HG02678 (cell line): ENCODE data around the gene NFKBIL1.
"Not testable (repeated sequence)": the region's sequence is repeated elsewhere in the genome, so short reads cannot be mapped to it uniquely, and the experiment has no call there.

Source experiments
- ATAC-seq: cut with Tn5 transposase; IDR thresholded peaks from one replicate; pipeline ENCODE4 v1.9.1; 2021; ENCODE audit warnings: mild to moderate bottlenecking, moderate library complexity; ENCODE audit not compliant: unreplicated experiment

Gene NFKBIL1

GRCh38 chr6:31580438-31580740 lies 33.0 kb downstream of the NFKBIL1 start:
- no peak for ATAC-seq

- peak; percentile 65 for ATAC-seq
Observed at GRCh38 chr6:31580807-31581433, 33.5 kb downstream of the NFKBIL1 start.

GRCh38 chr6:31581434-31582229 lies 34.2 kb downstream of the NFKBIL1 start:
- no peak for ATAC-seq

- ATAC-seq = no peak
Observed at GRCh38 chr6:31582230-31582643, 34.8 kb downstream of the NFKBIL1 start, which contains the start of gene LTB. LTB (minus strand) TSS chr6:31582424; CDS start chr6:31582417, 7 bp downstream.

GRCh38 chr6:31585491-31585890 lies 38.1 kb downstream of the NFKBIL1 start:
- no peak for ATAC-seq

GRCh38 chr6:31586008-31586407 lies 38.6 kb downstream of the NFKBIL1 start, which contains the start of gene LST1:
LST1 (plus strand) TSS chr6:31586277; CDS start chr6:31587300, 1,023 bp downstream.
- ATAC-seq = no peak

- no peak for ATAC-seq
Observed at GRCh38 chr6:31586599-31587281, 39.3 kb downstream of the NFKBIL1 start.

- ATAC-seq = no peak
Observed at GRCh38 chr6:31587791-31588777, 40.7 kb downstream of the NFKBIL1 start.

- no peak for ATAC-seq
Observed at GRCh38 chr6:31588871-31589650, 41.7 kb downstream of the NFKBIL1 start.

- ATAC-seq = not testable (repeated sequence)
Observed at GRCh38 chr6:31590691-31591090, 43.3 kb downstream of the NFKBIL1 start.

- ATAC-seq = no peak
Observed at GRCh38 chr6:31592396-31592771, 45.0 kb downstream of the NFKBIL1 start.

- no peak for ATAC-seq
Observed at GRCh38 chr6:31597006-31597405, 49.6 kb downstream of the NFKBIL1 start.

- no peak for ATAC-seq
Observed at GRCh38 chr6:31607317-31607716, 59.9 kb downstream of the NFKBIL1 start.
